Measurements from ENCODE around the gene CREBBP. TPM values are rescaled to one million over a fixed set of nuclear protein-coding genes. Genes with fewer than 3 reads are reported as not detected.

CREBBP gene
- total and polyA plus RNA-seq, 2 experiments from 2014 or later: 36.9 to 54.8 TPM

DNA sequence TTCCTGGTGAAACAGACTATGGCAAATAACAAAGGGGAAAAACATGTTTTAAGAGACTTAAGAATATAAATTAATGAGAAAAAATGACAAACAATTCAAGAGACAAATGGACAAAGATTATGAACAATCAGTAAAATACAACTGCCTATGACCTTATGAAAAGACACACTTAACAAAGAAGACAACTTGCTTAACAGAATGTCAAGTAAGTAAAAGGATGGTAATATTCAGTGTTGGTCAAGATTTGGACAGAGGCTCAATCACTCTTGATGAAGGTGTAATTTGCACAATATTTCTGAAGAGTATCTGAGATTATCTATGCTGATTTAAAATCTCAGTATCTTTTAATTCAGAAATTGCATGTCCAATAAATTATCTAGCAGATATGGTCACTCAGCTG is 34.4 kb downstream of the CREBBP start:
- peaks cover 47% of the 10 kb centered on the region for H4K20me1 ChIP-seq (replicated peaks; ENCODE audit: insufficient read depth)
- H2AFZ ChIP-seq: no peak overlapping the region
- H3K9me2 ChIP-seq (ENCODE audit: insufficient read depth): no peaks in the 10 kb centered on the region
- H3K4me3 Mint-ChIP-seq: no peak overlapping the region
- H3K27me3 Mint-ChIP-seq (ENCODE audit: insufficient read depth, low read depth, poor library complexity): peaks cover 1% of the 10 kb centered on the region
- H3K27me3 ChIP-seq (ENCODE audit: insufficient read depth): no peaks in the 10 kb centered on the region
- no peak overlapping the region for H3K27ac ChIP-seq (ENCODE audit: low read depth)
- no peak for TF ChIP-seq ZNF114 (CRISPR knock-in tag; IDR thresholded peaks at IDR 0.05)
- no peak for TF ChIP-seq CREB1 (CRISPR knock-in tag; IDR thresholded peaks at IDR 0.05; ENCODE audit: low read depth)
- no peak for TF ChIP-seq STAT1 (IDR thresholded peaks at IDR 0.05; ENCODE audit: unreplicated experiment)
- TF ChIP-seq JUNB (IDR thresholded peaks at IDR 0.05; ENCODE audit: unreplicated experiment): no peak
- no peak for TF ChIP-seq EZH2phosphoT487 (IDR thresholded peaks at IDR 0.05; ENCODE audit: unreplicated experiment)
- no peak for TF ChIP-seq ZNF331 (CRISPR knock-in tag; IDR thresholded peaks at IDR 0.05; ENCODE audit: low read depth)
- TF ChIP-seq POLR2AphosphoS5 (IDR thresholded peaks at IDR 0.05; ENCODE audit: low read depth): no peak
- TF ChIP-seq ZNF462 (CRISPR knock-in tag; IDR thresholded peaks at IDR 0.05): no peak
- TF ChIP-seq ETS1 (IDR thresholded peaks at IDR 0.05): no peak
- no peak for TF ChIP-seq NANOG (IDR thresholded peaks at IDR 0.05; ENCODE audit: borderline replicate concordance)
- TF ChIP-seq CTCF (conservative IDR thresholded peaks at IDR 0.05; ENCODE audit: low read depth in 2 of 2): no peak
- no peak for TF ChIP-seq EZH2 (IDR thresholded peaks at IDR 0.05; ENCODE audit: low read depth, unreplicated experiment)
- TF ChIP-seq, protein P1, sequence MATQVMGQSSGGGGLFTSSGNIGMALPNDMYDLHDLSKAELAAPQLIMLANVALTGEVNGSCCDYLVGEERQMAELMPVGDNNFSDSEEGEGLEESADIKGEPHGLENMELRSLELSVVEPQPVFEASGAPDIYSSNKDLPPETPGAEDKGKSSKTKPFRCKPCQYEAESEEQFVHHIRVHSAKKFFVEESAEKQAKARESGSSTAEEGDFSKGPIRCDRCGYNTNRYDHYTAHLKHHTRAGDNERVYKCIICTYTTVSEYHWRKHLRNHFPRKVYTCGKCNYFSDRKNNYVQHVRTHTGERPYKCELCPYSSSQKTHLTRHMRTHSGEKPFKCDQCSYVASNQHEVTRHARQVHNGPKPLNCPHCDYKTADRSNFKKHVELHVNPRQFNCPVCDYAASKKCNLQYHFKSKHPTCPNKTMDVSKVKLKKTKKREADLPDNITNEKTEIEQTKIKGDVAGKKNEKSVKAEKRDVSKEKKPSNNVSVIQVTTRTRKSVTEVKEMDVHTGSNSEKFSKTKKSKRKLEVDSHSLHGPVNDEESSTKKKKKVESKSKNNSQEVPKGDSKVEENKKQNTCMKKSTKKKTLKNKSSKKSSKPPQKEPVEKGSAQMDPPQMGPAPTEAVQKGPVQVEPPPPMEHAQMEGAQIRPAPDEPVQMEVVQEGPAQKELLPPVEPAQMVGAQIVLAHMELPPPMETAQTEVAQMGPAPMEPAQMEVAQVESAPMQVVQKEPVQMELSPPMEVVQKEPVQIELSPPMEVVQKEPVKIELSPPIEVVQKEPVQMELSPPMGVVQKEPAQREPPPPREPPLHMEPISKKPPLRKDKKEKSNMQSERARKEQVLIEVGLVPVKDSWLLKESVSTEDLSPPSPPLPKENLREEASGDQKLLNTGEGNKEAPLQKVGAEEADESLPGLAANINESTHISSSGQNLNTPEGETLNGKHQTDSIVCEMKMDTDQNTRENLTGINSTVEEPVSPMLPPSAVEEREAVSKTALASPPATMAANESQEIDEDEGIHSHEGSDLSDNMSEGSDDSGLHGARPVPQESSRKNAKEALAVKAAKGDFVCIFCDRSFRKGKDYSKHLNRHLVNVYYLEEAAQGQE (IDR thresholded peaks at IDR 0.05; ENCODE audit: unreplicated experiment): no peak
- H3K4me1 Mint-ChIP-seq: peaks cover 17% of the 10 kb centered on the region
- ATAC-seq (no peak), DNase-seq (ENCODE audit: low spot score) (no peak)
- H3K36me3 Mint-ChIP-seq (ENCODE audit: low read depth): peaks cover 31% of the 10 kb centered on the region
- H3K4me2 ChIP-seq: no peak overlapping the region
- peaks cover 5% of the 10 kb centered on the region; the same call in 1 of the 2 replicates for H3K36me3 ChIP-seq (ENCODE audit: insufficient read depth)
- no peaks in the 10 kb centered on the region for H3F3A ChIP-seq (replicated peaks; ENCODE audit: low read depth)
- no peaks in the 10 kb centered on the region for H3K9me3 Mint-ChIP-seq
- peaks cover 19% of the 10 kb centered on the region for H3K4me1 ChIP-seq (ENCODE audit: insufficient read depth)
- no peak overlapping the region for H3K4me3 ChIP-seq
- H3K79me2 ChIP-seq (replicated peaks; ENCODE audit: insufficient read depth): peaks cover 95% of the 10 kb centered on the region
- no peak overlapping the region for H3K27ac Mint-ChIP-seq
